T-helper 1 cell treated with Interleukin-12 subunit alpha and Interleukin-12 subunit beta and Interleukin-4 antibody, amounts not matched to agents 30 ng/mL and 1 ng/mL, for 36 hours (primary cell): Measurements from ENCODE around the gene IGFALS. TPM values are rescaled to one million over a fixed set of nuclear protein-coding genes. Genes with fewer than 3 reads are reported as not detected.

Experiments
- intact Hi-C: fragments of 100-400 bp; cut with micrococcal nuclease; formaldehyde crosslinking; loops from one replicate; pipeline ENCODE4 v1.15.1; 2024
- total RNA-seq: library from RNA; stranded (reverse); gene quantifications from 2 replicates; pipeline ENCODE4 v1.2.3, GENCODE V29; 2022

Gene IGFALS
- total RNA-seq, 1 donor from 2014 or later = 0.22 TPM

- intact Hi-C loops = no loop called here
Measured at GRCh38 chr16:1791256-1791942, 2.1 kb downstream of the IGFALS start.

- intact Hi-C loops = no loop called here
Measured at GRCh38 chr16:1790611-1791255, 2.8 kb downstream of the IGFALS start.

GRCh38 chr16:1790261-1790610, 3.3 kb downstream of the IGFALS start:
- intact Hi-C loops = no loop called here

GRCh38 chr16:1789643-1790045, 3.9 kb downstream of the IGFALS start:
- intact Hi-C loops = no loop called here

- intact Hi-C loops = no loop called here
Measured at GRCh38 chr16:1788708-1789100, 4.8 kb downstream of the IGFALS start.

GRCh38 chr16:1788095-1788707, 5.3 kb downstream of the IGFALS start:
- intact Hi-C loops = no loop called here

GRCh38 chr16:1787322-1788094, 6.0 kb downstream of the IGFALS start:
- intact Hi-C loops = loop anchor here (1.0 kb wide), 1 partner anchor 32 kb away; no protein-coding TSS in a partner anchor

- intact Hi-C loops = loop anchor here (1.0 kb wide), 1 partner anchor 32 kb away; no protein-coding TSS in a partner anchor
Measured at GRCh38 chr16:1787056-1787321, 6.5 kb downstream of the IGFALS start.

GRCh38 chr16:1786242-1787055, 7.1 kb downstream of the IGFALS start:
- intact Hi-C loops = loop anchor here (1.0 kb wide), 1 partner anchor 33 kb away; no protein-coding TSS in a partner anchor

- intact Hi-C loops = no loop called here
Measured at GRCh38 chr16:1785846-1786170, 7.7 kb downstream of the IGFALS start.

- intact Hi-C loops = no loop called here
Measured at GRCh38 chr16:1784977-1785845, 8.3 kb downstream of the IGFALS start.

- intact Hi-C loops = loop anchor here (1.0 to 2.0 kb wide), 6 partner anchors 9 to 372 kb away; partner anchors contain the start of genes HAGH, MAPK8IP3, MRPS34 and MSRB1
Measured at GRCh38 chr16:1782408-1783264, 10.9 kb downstream of the IGFALS start, which contains the start of the genes NUBP2 and SPSB3. TSS of gene NUBP2 (plus strand) at chr16:1782960. CDS start at chr16:1783021, 61 bp downstream. TSS of gene SPSB3 (minus strand) at chr16:1782571. CDS start at chr16:1781483, 1,088 bp downstream.

- intact Hi-C loops = loop anchor here (1.0 to 2.0 kb wide), 6 partner anchors 9 to 373 kb away; partner anchors contain the start of genes HAGH, MAPK8IP3, MRPS34 and MSRB1
Measured at GRCh38 chr16:1781758-1782407, 11.6 kb downstream of the IGFALS start.

GRCh38 chr16:1781254-1781653, 12.3 kb downstream of the IGFALS start:
- intact Hi-C loops = no loop called here

- intact Hi-C loops = no loop called here
Measured at GRCh38 chr16:1780677-1781072, 12.8 kb downstream of the IGFALS start.

GRCh38 chr16:1779741-1780676, 13.5 kb downstream of the IGFALS start:
- intact Hi-C loops = loop anchor here (10.0 kb wide), 1 partner anchor 245 kb away; the partner anchor contains the start of gene TMEM204

- intact Hi-C loops = loop anchor here (10.0 kb wide), 1 partner anchor 244 kb away; the partner anchor contains the start of gene TMEM204
Measured at GRCh38 chr16:1779234-1779701, 14.2 kb downstream of the IGFALS start.
